HepG2 (cell line): ENCODE measurements around the gene TEKT5. TPM values are rescaled to one million over a fixed set of nuclear protein-coding genes. Genes with fewer than 3 reads are reported as not detected.

Experiments used
- HES4 ChIP-seq: sonication (generic); formaldehyde crosslinking; IDR thresholded peaks from 2 replicates; pipeline ENCODE4 v1.9.0; 2021; ENCODE audit warnings: mild to moderate bottlenecking, missing genetic modification reagents, borderline replicate concordance
- MTA3 ChIP-seq: sonication (generic); formaldehyde crosslinking; IDR thresholded peaks from 2 replicates; pipeline ENCODE4 v1.4.0; 2020; ENCODE audit warnings: missing genetic modification reagents
- NCOA1 ChIP-seq: sonication (generic); formaldehyde crosslinking; IDR thresholded peaks from 2 replicates; pipeline ENCODE4 v1.9.0; 2021; ENCODE audit warnings: missing genetic modification reagents
- NFKB2 ChIP-seq: sonication (generic); formaldehyde crosslinking; IDR thresholded peaks from 2 replicates; pipeline ENCODE4 v1.4.0; 2020; ENCODE audit warnings: missing genetic modification reagents, borderline replicate concordance
- NFYC ChIP-seq: IDR thresholded peaks from 2 replicates; pipeline ENCODE4 v1.6.1; 2016; ENCODE audit warnings: missing genetic modification reagents, missing compliant biosample characterization
- RELA ChIP-seq: sonication (generic); formaldehyde crosslinking; IDR thresholded peaks from 2 replicates; pipeline ENCODE4 v1.4.0; 2020; ENCODE audit warnings: missing genetic modification reagents
- SMC3 ChIP-seq: IDR thresholded peaks from 2 replicates; pipeline ENCODE4 v1.6.1; 2011; ENCODE audit warnings: low read length, improper control_type of control experiment
- STAT5B ChIP-seq: sonication (generic); formaldehyde crosslinking; IDR thresholded peaks from 2 replicates; pipeline ENCODE4 v1.4.0; 2020; ENCODE audit warnings: missing genetic modification reagents
- ZBTB40 ChIP-seq, 2 experiments: fragments of 450-650 bp in 1 of 2; sonication (generic) in 1 of 2; formaldehyde crosslinking in 1 of 2; IDR thresholded peaks; 2 replicates each; pipeline versions ENCODE4 v1.6.1 to v1.8.0; 2016 to 2022; ENCODE audit warnings: antibody characterized with exemption in 1 of 2, mild to moderate bottlenecking in 1 of 2, missing genetic modification reagents in 1 of 2
- ZMAT3 ChIP-seq: sonication (generic); formaldehyde crosslinking; conservative IDR thresholded peaks from 2 replicates; pipeline ENCODE4 v1.7.0; 2021; ENCODE audit warnings: missing genetic modification reagents
- ZNF143 ChIP-seq: sonication (generic); formaldehyde crosslinking; IDR thresholded peaks from 2 replicates; pipeline ENCODE4 v1.4.0; 2020; ENCODE audit warnings: missing genetic modification reagents
- ZNF556 ChIP-seq: sonication (generic); formaldehyde crosslinking; IDR thresholded peaks from 2 replicates; pipeline ENCODE4 v1.4.0; 2020; ENCODE audit warnings: mild to moderate bottlenecking, missing genetic modification reagents, borderline replicate concordance
- ZNF570 ChIP-seq: sonication (generic); formaldehyde crosslinking; IDR thresholded peaks from 2 replicates; pipeline ENCODE4 v1.4.0; 2020; ENCODE audit warnings: mild to moderate bottlenecking, missing genetic modification reagents, borderline replicate concordance
- ZNF75D ChIP-seq: sonication (generic); formaldehyde crosslinking; IDR thresholded peaks from 2 replicates; pipeline ENCODE4 v1.8.1; 2023; ENCODE audit warnings: missing genetic modification reagents, mild to moderate bottlenecking, borderline replicate concordance
- polyA plus RNA-seq, 8 experiments: library from polyadenylated mRNA; depleted of rRNA in 3 of 8; stranded (reverse) in 7 of 8; unstranded in 1 of 8; fragments of >200 nt; fragmentation: Illumina TruSeq in 4 of 8; extraction: Trizol in 4 of 8; gene quantifications; 2 replicates each; pipeline versions ENCODE4 v1.2.1 to v1.2.3, GENCODE V29; 2011 to 2016; ENCODE audit warnings: low read depth in 4 of 8, missing spikeins in 1 of 8, mixed read lengths in 1 of 8; ENCODE audit not compliant: insufficient read depth in 1 of 8
- total RNA-seq, 5 experiments: library from RNA; depleted of rRNA; stranded (reverse); fragments of >200 nt; fragmentation: Illumina TruSeq; extraction: Trizol; gene quantifications; 2 replicates each; pipeline ENCODE4 v1.2.3, GENCODE V29; 2016; ENCODE audit warnings: low read depth in 1 of 5
- TF ChIP-seq, protein P1 (sequence below): sonication (generic); formaldehyde crosslinking; IDR thresholded peaks from 2 replicates; pipeline ENCODE4 v1.8.1; 2022; ENCODE audit warnings: mild to moderate bottlenecking, missing genetic modification reagents
- TF ChIP-seq, protein P2 (sequence below): sonication (generic); formaldehyde crosslinking; conservative IDR thresholded peaks from 2 replicates; pipeline ENCODE4 v1.4.0; 2020; ENCODE audit warnings: missing genetic modification reagents
- TF ChIP-seq, protein P3 (sequence below): sonication (generic); formaldehyde crosslinking; IDR thresholded peaks from 2 replicates; pipeline ENCODE4 v1.4.0; 2020; ENCODE audit warnings: mild to moderate bottlenecking, missing genetic modification reagents

TEKT5 gene
- total and polyA plus RNA-seq, 2 of the 13 experiments (the other 11 are each of a cell fraction or from before 2014, with no cell fraction given) = 0.16 TPM; not detected in 1

GRCh38 chr16:10578474-10579316 lies 116.0 kb downstream of the TEKT5 start (continued):
- TF ChIP-seq, protein P1, sequence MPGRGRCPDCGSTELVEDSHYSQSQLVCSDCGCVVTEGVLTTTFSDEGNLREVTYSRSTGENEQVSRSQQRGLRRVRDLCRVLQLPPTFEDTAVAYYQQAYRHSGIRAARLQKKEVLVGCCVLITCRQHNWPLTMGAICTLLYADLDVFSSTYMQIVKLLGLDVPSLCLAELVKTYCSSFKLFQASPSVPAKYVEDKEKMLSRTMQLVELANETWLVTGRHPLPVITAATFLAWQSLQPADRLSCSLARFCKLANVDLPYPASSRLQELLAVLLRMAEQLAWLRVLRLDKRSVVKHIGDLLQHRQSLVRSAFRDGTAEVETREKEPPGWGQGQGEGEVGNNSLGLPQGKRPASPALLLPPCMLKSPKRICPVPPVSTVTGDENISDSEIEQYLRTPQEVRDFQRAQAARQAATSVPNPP (CRISPR knock-in tag) = no peak
- no peak for TF ChIP-seq ZNF570 (CRISPR knock-in tag)
- TF ChIP-seq NCOA1 (CRISPR knock-in tag) = no peak
- TF ChIP-seq NFYC = no peak
- no peak for TF ChIP-seq ZNF143 (CRISPR knock-in tag)
- TF ChIP-seq HES4 (CRISPR knock-in tag) = peak; percentile 78; the same call in 1 of the 2 replicates
- TF ChIP-seq, protein P2, sequence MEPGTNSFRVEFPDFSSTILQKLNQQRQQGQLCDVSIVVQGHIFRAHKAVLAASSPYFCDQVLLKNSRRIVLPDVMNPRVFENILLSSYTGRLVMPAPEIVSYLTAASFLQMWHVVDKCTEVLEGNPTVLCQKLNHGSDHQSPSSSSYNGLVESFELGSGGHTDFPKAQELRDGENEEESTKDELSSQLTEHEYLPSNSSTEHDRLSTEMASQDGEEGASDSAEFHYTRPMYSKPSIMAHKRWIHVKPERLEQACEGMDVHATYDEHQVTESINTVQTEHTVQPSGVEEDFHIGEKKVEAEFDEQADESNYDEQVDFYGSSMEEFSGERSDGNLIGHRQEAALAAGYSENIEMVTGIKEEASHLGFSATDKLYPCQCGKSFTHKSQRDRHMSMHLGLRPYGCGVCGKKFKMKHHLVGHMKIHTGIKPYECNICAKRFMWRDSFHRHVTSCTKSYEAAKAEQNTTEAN (CRISPR knock-in tag) = no peak
- no peak for TF ChIP-seq STAT5B (CRISPR knock-in tag)
- TF ChIP-seq MTA3 (CRISPR knock-in tag) = no peak
- TF ChIP-seq SMC3 = no peak
- no peak for TF ChIP-seq NFKB2
- TF ChIP-seq, protein P3, sequence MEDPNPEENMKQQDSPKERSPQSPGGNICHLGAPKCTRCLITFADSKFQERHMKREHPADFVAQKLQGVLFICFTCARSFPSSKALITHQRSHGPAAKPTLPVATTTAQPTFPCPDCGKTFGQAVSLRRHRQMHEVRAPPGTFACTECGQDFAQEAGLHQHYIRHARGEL (CRISPR knock-in tag) = no peak
- no peak for TF ChIP-seq ZMAT3 (CRISPR knock-in tag)
- no peak for TF ChIP-seq ZBTB40 (IDR thresholded peaks at IDR 0.05)
- no peak for TF ChIP-seq ZBTB40 (CRISPR knock-in tag; IDR thresholded peaks at IDR 0.05)
- no peak for TF ChIP-seq RELA (CRISPR knock-in tag)
- TF ChIP-seq ZNF75D (CRISPR knock-in tag) = no peak
- TF ChIP-seq ZNF556 = peak; percentile 84
